Right ventricle myocardium inferior (tissue), 1 donor: ENCODE results near the gene NAV2. TPM values are rescaled to one million over a fixed set of nuclear protein-coding genes. Genes with fewer than 3 reads are reported as not detected.

ENCODE experiments used
- ATAC-seq: fragments of 200-7000 bp; cut with Tn5 transposase; one replicate; pipeline ENCODE4 v1.9.1; 2020; ENCODE audit warnings: mild to moderate bottlenecking, moderate library complexity
- DNase-seq: peaks from one replicate; pipeline ENCODE4 v3.0.0; 2021; ENCODE audit errors: missing footprints
- intact Hi-C: fragments of 100-400 bp; cut with DNase I; formaldehyde crosslinking; loops from one replicate; pipeline ENCODE4 v1.11.0; 2022
- total RNA-seq: library from RNA; stranded (reverse); fragmentation: NEBNext Ultra II Directional; extraction: Animal tissue kit (Norgen Biotek cat#: 25700); gene quantifications from one replicate; pipeline ENCODE4 v1.2.1, GENCODE V29; 2021
- donor health status: DM: no; HTN: yes; CAD: no; lungs with severe emphysema.

The NAV2 gene
- total RNA-seq, 1 donor from 2014 or later: 14.0 TPM

GRCh38 chr11:19735157-19735908, 22.7 kb downstream of the NAV2 start:
- intact Hi-C loops: no loop called here
- ATAC-seq (no peak), DNase-seq (no peak)

- DNase-seq: no peak
- no peak for ATAC-seq
- intact Hi-C loops: loop anchor here (2.0 kb wide), 1 partner anchor 21 kb away; no protein-coding TSS in a partner anchor
Measured at GRCh38 chr11:19735909-19736498, 23.4 kb downstream of the NAV2 start.

GRCh38 chr11:19736831-19737230, 24.2 kb downstream of the NAV2 start:
- intact Hi-C loops: loop anchor here (2.0 kb wide), 1 partner anchor 22 kb away; no protein-coding TSS in a partner anchor
- DNase-seq: no peak

GRCh38 chr11:19737575-19737974, 24.9 kb downstream of the NAV2 start:
- ATAC-seq (no peak), DNase-seq (no peak)
- intact Hi-C loops: loop anchor here (2.0 kb wide), 1 partner anchor 23 kb away; no protein-coding TSS in a partner anchor

More at GRCh38 chr11:19736831-19737230, 24.2 kb downstream of the NAV2 start:
- no peak for ATAC-seq

GRCh38 chr11:19738124-19738523, 25.5 kb downstream of the NAV2 start:
- ATAC-seq (no peak), DNase-seq (no peak)
- intact Hi-C loops: no loop called here

- ATAC-seq: no peak
- peak; percentile 55 for DNase-seq
- intact Hi-C loops: loop anchor here (10.0 kb wide), 1 partner anchor 425 kb away; no protein-coding TSS in a partner anchor
Measured at GRCh38 chr11:19739872-19740271, 27.2 kb downstream of the NAV2 start.

GRCh38 chr11:19740586-19740985, 27.9 kb downstream of the NAV2 start:
- DNase-seq (no peak), ATAC-seq (no peak)
- intact Hi-C loops: loop anchor here (10.0 kb wide), 1 partner anchor 426 kb away; no protein-coding TSS in a partner anchor

- ATAC-seq: peak; percentile 87
- intact Hi-C loops: loop anchor here (1.0 to 10.0 kb wide), 3 partner anchors 160 to 428 kb away; no protein-coding TSS in a partner anchor
- DNase-seq: peak; percentile 76
Measured at GRCh38 chr11:19742588-19743292, 30.1 kb downstream of the NAV2 start.

- intact Hi-C loops: loop anchor here (2.0 to 10.0 kb wide), 2 partner anchors 159 to 429 kb away; no protein-coding TSS in a partner anchor
- ATAC-seq (no peak), DNase-seq (no peak)
Measured at GRCh38 chr11:19743622-19744021, 31.0 kb downstream of the NAV2 start.

- ATAC-seq: peak; percentile 65
- intact Hi-C loops: loop anchor here (10.0 kb wide), 1 partner anchor 429 kb away; no protein-coding TSS in a partner anchor
- no peak for DNase-seq
Measured at GRCh38 chr11:19744130-19744529, 31.5 kb downstream of the NAV2 start.

GRCh38 chr11:19746086-19746485, 33.4 kb downstream of the NAV2 start:
- DNase-seq (no peak), ATAC-seq (no peak)
- intact Hi-C loops: loop anchor here (10.0 kb wide), 1 partner anchor 431 kb away; no protein-coding TSS in a partner anchor

- intact Hi-C loops: loop anchor here (10.0 kb wide), 1 partner anchor 433 kb away; no protein-coding TSS in a partner anchor
- no peak for ATAC-seq
- DNase-seq: no peak
Measured at GRCh38 chr11:19747634-19748033, 35.0 kb downstream of the NAV2 start.

- DNase-seq (no peak), ATAC-seq (no peak)
- intact Hi-C loops: no loop called here
Measured at GRCh38 chr11:19751055-19751454, 38.4 kb downstream of the NAV2 start.

- no peak for ATAC-seq
- intact Hi-C loops: no loop called here
- no peak for DNase-seq
Measured at GRCh38 chr11:19753451-19754106, 40.9 kb downstream of the NAV2 start.

- ATAC-seq: peak; percentile 90
- intact Hi-C loops: loop anchor here (5.0 kb wide), 1 partner anchor 35 kb away; no protein-coding TSS in a partner anchor
- no peak for DNase-seq
Measured at GRCh38 chr11:19756675-19757475, 44.2 kb downstream of the NAV2 start.

- no peak for ATAC-seq
- DNase-seq: no peak
- intact Hi-C loops: loop anchor here (5.0 kb wide), 1 partner anchor 33 kb away; no protein-coding TSS in a partner anchor
Measured at GRCh38 chr11:19759389-19759788, 46.8 kb downstream of the NAV2 start.

GRCh38 chr11:19762266-19762665, 49.6 kb downstream of the NAV2 start:
- intact Hi-C loops: no loop called here
- DNase-seq: no peak
- ATAC-seq: no peak

- DNase-seq: no peak
Measured at GRCh38 chr11:19763330-19763729, 50.7 kb downstream of the NAV2 start.

More at GRCh38 chr11:19763330-19763729, 50.7 kb downstream of the NAV2 start:
- no peak for ATAC-seq
- intact Hi-C loops: no loop called here
